Spleen (tissue), 7 donors: ENCODE results near the gene CPD.

Experiments
- CTCF ChIP-seq, 11 experiments: fragments of 200-600 bp in 7 of 11; fragments of 450-650 bp in 4 of 11; sonication (generic) in 4 of 11; IDR thresholded peaks in 8 of 11; conservative IDR thresholded peaks in 3 of 11; 1 replicate in 7 of 11; 2 replicates in 4 of 11; pipeline versions ENCODE4 v1.4.0 to v1.8.0; 2016 to 2021; ENCODE audit warnings: antibody characterized with exemption in 11 of 11, inconsistent platforms in 4 of 11, mild to moderate bottlenecking in 1 of 11
- POLR2A ChIP-seq, 3 donors: fragments of 450-650 bp; IDR thresholded peaks; one replicate each; pipeline ENCODE4 v1.5.1; 2017; ENCODE audit warnings: antibody characterized with exemption in 3 of 3, mild to moderate bottlenecking in 1 of 3
- POLR2AphosphoS5 ChIP-seq, 3 donors: sonication (generic); formaldehyde crosslinking; IDR thresholded peaks; one replicate each; pipeline ENCODE4 v1.5.1; 2017; ENCODE audit warnings: antibody characterized with exemption in 3 of 3
- donor health status: DM: no; HTN: no; CAD: no; lungs with moderate emphysema.
- donor health status: DM: no; HTN: no; CAD: no.
- donor health status: DM: no; HTN: no; CAD: no.

- TF ChIP-seq CTCF (IDR thresholded peaks at IDR 0.05 in 8 of 11, conservative IDR thresholded peaks at IDR 0.05 in 3 of 11): no peak
- no peak for TF ChIP-seq POLR2A (IDR thresholded peaks at IDR 0.05)
- TF ChIP-seq POLR2AphosphoS5 (IDR thresholded peaks at IDR 0.05): no peak
Measured at GRCh38 chr17:30345089-30345433, 33.7 kb upstream of the CPD start.
